Mesenchymal stem cell (in vitro differentiated cells and primary cell): ENCODE measurements around the gene CETP.

Experiments used
- DNase-seq: peaks from one replicate; pipeline ENCODE4 v3.0.0-alpha.2; 2013
- H2AFZ ChIP-seq: one replicate; pipeline ENCODE4 v1.6.1; 2013; ENCODE audit warnings: low read depth, mild to moderate bottlenecking, control low read depth, inconsistent platforms, low read length, moderate library complexity
- H2AK5ac ChIP-seq: 2 replicates; pipeline ENCODE4 v1.6.1; 2013; ENCODE audit warnings: low read length, moderate library complexity, mild to moderate bottlenecking, inconsistent platforms; ENCODE audit not compliant: severe bottlenecking
- H2BK120ac ChIP-seq: one replicate; pipeline ENCODE4 v1.6.1; 2013; ENCODE audit warnings: low read depth, mild to moderate bottlenecking, inconsistent platforms, low read length, moderate library complexity
- H2BK12ac ChIP-seq, 2 experiments: one replicate each; pipeline ENCODE4 v1.6.1; 2013; ENCODE audit warnings: inconsistent platforms in 2 of 2, low read length in 2 of 2, mild to moderate bottlenecking in 2 of 2, moderate library complexity in 2 of 2, control low read depth in 1 of 2
- H2BK15ac ChIP-seq: one replicate; pipeline ENCODE4 v1.6.1; 2013; ENCODE audit warnings: mild to moderate bottlenecking, low read depth, inconsistent platforms; ENCODE audit not compliant: poor library complexity, severe bottlenecking
- H2BK5ac ChIP-seq: 2 replicates; pipeline ENCODE4 v1.6.1; 2013; ENCODE audit warnings: low read depth, mild to moderate bottlenecking, low read length, control low read depth, inconsistent platforms; ENCODE audit not compliant: poor library complexity, severe bottlenecking
- H3K14ac ChIP-seq, 2 experiments: one replicate each; pipeline ENCODE4 v1.6.1; 2013; ENCODE audit warnings: inconsistent platforms in 2 of 2, low read length in 2 of 2, control low read depth in 1 of 2, mild to moderate bottlenecking in 1 of 2, moderate library complexity in 1 of 2
- H3K18ac ChIP-seq, 2 experiments: one replicate each; pipeline ENCODE4 v1.6.1; 2013; ENCODE audit warnings: inconsistent platforms in 2 of 2, low read length in 2 of 2, control low read depth in 1 of 2, low read depth in 1 of 2, mild to moderate bottlenecking in 1 of 2
- H3K23ac ChIP-seq, 2 experiments: one replicate each; pipeline ENCODE4 v1.6.1; 2013; ENCODE audit warnings: inconsistent platforms in 2 of 2, low read length in 2 of 2, mild to moderate bottlenecking in 2 of 2, moderate library complexity in 2 of 2, control low read depth in 1 of 2
- H3K27ac ChIP-seq: 2 replicates; pipeline ENCODE4 v1.5.1; 2013; ENCODE audit warnings: mild to moderate bottlenecking, moderate library complexity, low read length, control low read depth, inconsistent platforms; ENCODE audit not compliant: poor library complexity, severe bottlenecking
- H3K27me3 ChIP-seq, 2 experiments: 2 replicates each; pipeline versions ENCODE4 v1.6.1 to v1.7.0; 2013; ENCODE audit warnings: low read length in 2 of 2, mild to moderate bottlenecking in 2 of 2, moderate library complexity in 2 of 2, control low read depth in 1 of 2, inconsistent platforms in 1 of 2; ENCODE audit not compliant: control insufficient read depth in 1 of 2, insufficient read depth in 1 of 2
- H3K36me3 ChIP-seq, 2 experiments: 2 replicates each; pipeline versions ENCODE4 v1.6.1 to v1.7.0; 2013; ENCODE audit warnings: low read length in 2 of 2, control low read depth in 1 of 2, inconsistent platforms in 1 of 2, low read depth in 1 of 2, mild to moderate bottlenecking in 1 of 2; ENCODE audit not compliant: insufficient read depth in 2 of 2, control insufficient read depth in 1 of 2
- H3K4ac ChIP-seq, 2 experiments: one replicate each; pipeline ENCODE4 v1.6.1; 2013; ENCODE audit warnings: inconsistent platforms in 2 of 2, low read length in 2 of 2, mild to moderate bottlenecking in 2 of 2, moderate library complexity in 2 of 2, control low read depth in 1 of 2, low read depth in 1 of 2
- H3K4me1 ChIP-seq: 2 replicates; pipeline ENCODE4 v1.6.1; 2013; ENCODE audit warnings: low read depth, low read length, control low read depth; ENCODE audit not compliant: control insufficient read depth, insufficient read depth
- H3K4me2 ChIP-seq: 2 replicates; pipeline ENCODE4 v1.6.1; 2013; ENCODE audit warnings: low read length, mild to moderate bottlenecking, inconsistent platforms; ENCODE audit not compliant: poor library complexity, severe bottlenecking
- H3K4me3 ChIP-seq, 2 experiments: 2 replicates each; pipeline versions ENCODE4 v1.5.1 to v1.7.0; 2013; ENCODE audit warnings: low read length in 2 of 2, mild to moderate bottlenecking in 2 of 2, control low read depth in 1 of 2, low read depth in 1 of 2; ENCODE audit not compliant: insufficient read depth in 1 of 2
- H3K79me1 ChIP-seq: replicated peaks from 2 replicates; pipeline ENCODE4 v1.6.1; 2013; ENCODE audit warnings: mild to moderate bottlenecking, control low read depth, low read length, inconsistent platforms; ENCODE audit not compliant: poor library complexity, severe bottlenecking
- H3K9ac ChIP-seq: 2 replicates; pipeline ENCODE4 v1.7.0; 2013; ENCODE audit warnings: mild to moderate bottlenecking, low read length, moderate library complexity
- H3K9me3 ChIP-seq: 2 replicates; pipeline ENCODE4 v1.7.0; 2013; ENCODE audit warnings: mild to moderate bottlenecking, low read length; ENCODE audit not compliant: control insufficient read depth
- H4K8ac ChIP-seq: one replicate; pipeline ENCODE4 v1.6.1; 2013; ENCODE audit warnings: inconsistent platforms, mild to moderate bottlenecking, low read length, moderate library complexity
- H4K91ac ChIP-seq: one replicate; pipeline ENCODE4 v1.6.1; 2013; ENCODE audit warnings: mild to moderate bottlenecking, low read length, inconsistent platforms
- WGBS: methylation state at CpG from one replicate; pipeline ENCODE4 v1.1.7; 2013; ENCODE audit warnings: mixed read lengths; 5-methylcytosine and 5-hydroxymethylcytosine counted together

The CETP gene

GRCh38 chr16:56998861-56999260, 37.1 kb downstream of the CETP start:
- no peak overlapping the region for H3K27ac ChIP-seq
- H3K4me3 ChIP-seq: no peak overlapping the region
- no peak overlapping the region for H2BK5ac ChIP-seq
- H3K9ac ChIP-seq: peak overlapping the region; percentile 31
- no peak overlapping the region for H4K91ac ChIP-seq
- H3K14ac ChIP-seq: no peak overlapping the region
- H3K4me1 ChIP-seq: peaks cover 5% of the 10 kb centered on the region
- WGBS: 90% methylated on average over 5 of the region's 6 CpGs
- peaks cover 0 to 41% of the 10 kb centered on the region in 2 experiments for H3K36me3 ChIP-seq
- H3K27me3 ChIP-seq: no peaks in the 10 kb centered on the region
- H2BK15ac ChIP-seq: no peak overlapping the region
- no peak overlapping the region for H3K23ac ChIP-seq
- H3K4me2 ChIP-seq: no peak overlapping the region
- no peak for DNase-seq
- H2BK120ac ChIP-seq: no peak overlapping the region
- H3K18ac ChIP-seq: no peak overlapping the region
- no peak overlapping the region for H2BK12ac ChIP-seq
- no peaks in the 10 kb centered on the region for H3K9me3 ChIP-seq
- no peak overlapping the region for H4K8ac ChIP-seq
- peaks cover 4% of the 10 kb centered on the region for H3K79me1 ChIP-seq
- no peak overlapping the region for H2AFZ ChIP-seq
- no peak overlapping the region for H3K4ac ChIP-seq
- H2AK5ac ChIP-seq: no peak overlapping the region

GRCh38 chr16:56999409-57000270, 37.9 kb downstream of the CETP start:
- Histone ChIP-seq H4K91ac (peak overlapping the region; percentile 73), H3K23ac (no peak overlapping the region), H3K9ac (peak overlapping the region; percentile 74), H2AK5ac (no peak overlapping the region), H3K4me1 (peaks cover 5% of the 10 kb centered on the region), H3K18ac (peak overlapping the region; percentile 88 to 93), H3K79me1 (peaks cover 4% of the 10 kb centered on the region), H3K9me3 (no peaks in the 10 kb centered on the region), H2BK15ac (peak overlapping the region; percentile 91), H3K4me3 (no peak overlapping the region), H3K27me3 (no peaks in the 10 kb centered on the region), H2BK5ac (no peak overlapping the region), H3K4me2 (no peak overlapping the region), H3K4ac (peak overlapping the region; percentile 9 to 87), H3K27ac (no peak overlapping the region), H4K8ac (peak overlapping the region; percentile 91), H2BK120ac (peak overlapping the region; percentile 21), H2AFZ (no peak overlapping the region), H3K14ac (peak overlapping the region in 1 of 2 experiments; percentile 53), H2BK12ac (peak overlapping the region; percentile 29 to 96), H3K36me3 (peaks cover 4 to 44% of the 10 kb centered on the region in 2 experiments)
- peak; percentile 41 for DNase-seq
- WGBS: 95% methylated on average over 11 of the region's 11 CpGs

DNA sequence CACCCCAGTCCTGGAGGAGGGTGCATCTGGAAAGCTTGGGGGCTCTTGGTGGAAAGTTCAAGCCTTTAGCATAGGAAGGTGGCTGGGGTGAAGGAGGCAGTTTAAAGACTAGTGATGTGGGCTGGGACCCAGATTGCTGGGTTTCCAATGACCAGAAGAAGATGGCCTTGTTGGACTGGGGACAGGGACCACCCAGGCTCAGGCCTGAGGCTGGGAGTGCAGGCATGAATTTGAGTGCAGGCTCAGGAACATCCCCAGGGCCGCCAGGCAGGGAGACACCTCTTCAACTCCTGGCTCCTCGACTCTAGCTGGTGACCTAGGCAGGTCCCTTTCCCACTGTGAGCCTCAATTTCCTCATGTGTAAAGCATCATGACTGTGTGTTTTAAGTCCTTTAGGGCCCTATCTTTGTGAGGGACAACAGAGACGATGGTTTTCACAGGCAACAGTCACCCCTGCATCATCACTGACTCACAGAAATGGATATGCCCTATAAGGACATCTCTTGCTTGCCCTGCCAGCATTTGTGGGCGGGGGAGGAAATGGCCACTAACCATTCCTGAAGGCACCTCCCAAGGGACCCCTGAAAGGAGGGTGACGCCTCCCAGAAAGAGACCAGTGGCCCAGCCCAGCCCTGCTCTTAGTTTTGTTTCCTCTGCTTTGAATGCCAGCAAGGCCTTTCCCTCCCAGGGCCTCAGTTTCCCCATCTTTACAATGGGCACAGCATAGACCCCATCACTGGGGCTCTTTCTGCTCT, 38.7 kb downstream of the CETP start:
- H3K23ac ChIP-seq: no peak overlapping the region
- DNase-seq: peak; percentile 93
- 12% methylated on average over 3 of the region's 5 CpGs for WGBS

More for the DNA sequence above, 38.7 kb downstream of the CETP start:
- peak overlapping the region; percentile 21 for H2BK120ac ChIP-seq
- H4K91ac ChIP-seq: peak overlapping the region; percentile 73
- H3K27ac ChIP-seq: peak overlapping the region; percentile 7
- H3K4ac ChIP-seq: peak overlapping the region; percentile 7 to 87
- H2AK5ac ChIP-seq: no peak overlapping the region
- peak overlapping the region in 1 of 2 experiments; percentile 53 for H3K14ac ChIP-seq
- H2BK15ac ChIP-seq: peak overlapping the region; percentile 60
- no peak overlapping the region for H3K4me3 ChIP-seq
- H3K9me3 ChIP-seq: no peaks in the 10 kb centered on the region
- peak overlapping the region; percentile 74 for H3K9ac ChIP-seq
- peak overlapping the region; percentile 88 to 93 for H3K18ac ChIP-seq
- H3K79me1 ChIP-seq: peaks cover 4% of the 10 kb centered on the region
- H3K4me1 ChIP-seq: peaks cover 5% of the 10 kb centered on the region
- peak overlapping the region; percentile 91 for H4K8ac ChIP-seq
- no peak overlapping the region for H2AFZ ChIP-seq
- H2BK12ac ChIP-seq: peak overlapping the region in 1 of 2 experiments; percentile 96
- H3K36me3 ChIP-seq: peaks cover 4 to 50% of the 10 kb centered on the region in 2 experiments
- no peak overlapping the region for H2BK5ac ChIP-seq
- no peak overlapping the region for H3K4me2 ChIP-seq
- H3K27me3 ChIP-seq: no peaks in the 10 kb centered on the region
